ENCODE measurements around the gene VAV1. TPM values are rescaled to one million over a fixed set of nuclear protein-coding genes. Genes with fewer than 3 reads are reported as not detected.

The VAV1 gene
- total and polyA plus RNA-seq, 9 of the 15 experiments (the other 6 are each of a cell fraction or from before 2014, with no cell fraction given) = 0.46 to 20.1 (median 11.1) TPM

DNA sequence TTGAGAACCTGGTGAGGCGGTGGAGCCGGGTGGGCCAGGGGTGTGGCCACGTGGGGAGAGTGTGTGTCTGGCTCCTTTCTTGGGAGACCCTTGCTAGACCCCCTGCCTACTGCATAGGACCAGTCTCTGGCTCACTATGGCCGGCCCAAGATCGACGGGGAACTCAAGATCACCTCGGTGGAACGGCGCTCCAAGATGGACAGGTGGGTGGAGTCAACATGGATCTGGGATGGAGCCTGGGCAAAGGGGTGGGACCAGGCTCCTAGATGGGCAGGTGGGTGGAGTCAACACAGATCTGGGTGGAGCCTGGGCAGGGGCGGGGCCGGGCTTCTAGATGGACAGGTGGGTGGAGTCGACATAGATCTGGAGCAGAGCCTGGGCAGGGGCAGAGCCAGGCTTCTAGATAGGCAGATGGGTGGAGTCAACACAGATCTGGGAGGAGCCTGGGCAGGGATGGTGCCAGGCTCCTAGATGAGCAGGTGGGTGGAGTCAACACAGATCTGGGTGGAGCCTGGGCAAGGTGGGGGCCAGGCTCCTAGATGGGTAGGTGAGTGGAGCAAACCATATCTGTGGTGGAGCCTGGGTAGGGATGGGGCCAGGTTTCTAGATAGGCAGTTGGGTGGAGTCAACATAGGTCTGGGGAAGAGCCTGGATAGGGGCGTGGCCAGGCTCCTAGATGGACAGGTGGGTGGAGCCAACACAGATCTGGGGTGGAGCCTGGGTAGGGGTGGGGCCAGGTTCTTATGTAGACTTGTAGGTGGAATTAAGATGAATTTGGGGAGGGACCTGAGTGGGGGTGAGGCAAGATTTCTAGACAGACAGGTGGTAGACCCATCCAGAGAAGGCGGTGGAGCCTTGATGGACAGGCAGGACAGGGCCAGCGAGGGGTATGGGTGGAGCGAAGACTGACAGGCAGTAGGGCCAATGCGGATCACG lies 56.5 kb downstream of the VAV1 start (continued):
- TF ChIP-seq, protein P1, sequence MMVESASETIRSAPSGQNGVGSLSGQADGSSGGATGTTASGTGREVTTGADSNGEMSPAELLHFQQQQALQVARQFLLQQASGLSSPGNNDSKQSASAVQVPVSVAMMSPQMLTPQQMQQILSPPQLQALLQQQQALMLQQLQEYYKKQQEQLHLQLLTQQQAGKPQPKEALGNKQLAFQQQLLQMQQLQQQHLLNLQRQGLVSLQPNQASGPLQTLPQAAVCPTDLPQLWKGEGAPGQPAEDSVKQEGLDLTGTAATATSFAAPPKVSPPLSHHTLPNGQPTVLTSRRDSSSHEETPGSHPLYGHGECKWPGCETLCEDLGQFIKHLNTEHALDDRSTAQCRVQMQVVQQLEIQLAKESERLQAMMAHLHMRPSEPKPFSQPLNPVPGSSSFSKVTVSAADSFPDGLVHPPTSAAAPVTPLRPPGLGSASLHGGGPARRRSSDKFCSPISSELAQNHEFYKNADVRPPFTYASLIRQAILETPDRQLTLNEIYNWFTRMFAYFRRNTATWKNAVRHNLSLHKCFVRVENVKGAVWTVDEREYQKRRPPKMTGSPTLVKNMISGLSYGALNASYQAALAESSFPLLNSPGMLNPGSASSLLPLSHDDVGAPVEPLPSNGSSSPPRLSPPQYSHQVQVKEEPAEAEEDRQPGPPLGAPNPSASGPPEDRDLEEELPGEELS (CRISPR knock-in tag; IDR thresholded peaks at IDR 0.05; ENCODE audit: borderline replicate concordance) = 0 out of 2 replicates have a peak, but pooled peaks have one; percentile 30
- TF ChIP-seq CSDE1 (IDR thresholded peaks at IDR 0.05) (no peak), MBD2 (IDR thresholded peaks at IDR 0.05; ENCODE audit: borderline replicate concordance, low read depth) (0 out of 2 replicates have a peak, but pooled peaks have one; percentile 25), CTBP1 (IDR thresholded peaks at IDR 0.05; ENCODE audit: borderline replicate concordance) (peak; percentile 63; the same call in 1 of the 2 replicates), ARNT (IDR thresholded peaks at IDR 0.05) (peak in 1 of 2 experiments; percentile 99; a peak in 2 of 4 replicates), PHF20 (IDR thresholded peaks at IDR 0.05; ENCODE audit: partially characterized antibody) (no peak), SRF (CRISPR knock-in tag; IDR thresholded peaks at IDR 0.05) (0 out of 4 replicates have a peak, but pooled peaks of 1 of the 2 experiments have one; percentile 17), TCF7L2 (IDR thresholded peaks at IDR 0.05; ENCODE audit: low read depth, low read length) (peak; percentile 46; the same call in 1 of the 2 replicates), MAZ (CRISPR knock-in tag; conservative IDR thresholded peaks at IDR 0.05 in 1 of 2, IDR thresholded peaks at IDR 0.05 in 1 of 2) (peak; percentile 27 to 65; a peak in 1 of 4 replicates), FOXA3 (CRISPR knock-in tag; conservative IDR thresholded peaks at IDR 0.05 in 1 of 2, IDR thresholded peaks at IDR 0.05 in 1 of 2) (0 out of 4 replicates have a peak, but pooled peaks of 1 of the 2 experiments have one; percentile 11), XRCC5 (IDR thresholded peaks at IDR 0.05; ENCODE audit: low read depth, low read length) (0 out of 2 replicates have a peak, but pooled peaks have one; percentile 30), MEIS2 (IDR thresholded peaks at IDR 0.05; ENCODE audit: partially characterized antibody) (peak; percentile 57), ZBTB7A (IDR thresholded peaks at IDR 0.05; ENCODE audit: borderline replicate concordance, control insufficient read depth, low read depth, low read length) (peak; percentile 44; the same call in 1 of the 2 replicates), TOE1 (IDR thresholded peaks at IDR 0.05; ENCODE audit: borderline replicate concordance) (no peak), TOE1 (CRISPR knock-in tag; IDR thresholded peaks at IDR 0.05; ENCODE audit: borderline replicate concordance, low read depth) (no peak)
- TF ChIP-seq, protein P2, sequence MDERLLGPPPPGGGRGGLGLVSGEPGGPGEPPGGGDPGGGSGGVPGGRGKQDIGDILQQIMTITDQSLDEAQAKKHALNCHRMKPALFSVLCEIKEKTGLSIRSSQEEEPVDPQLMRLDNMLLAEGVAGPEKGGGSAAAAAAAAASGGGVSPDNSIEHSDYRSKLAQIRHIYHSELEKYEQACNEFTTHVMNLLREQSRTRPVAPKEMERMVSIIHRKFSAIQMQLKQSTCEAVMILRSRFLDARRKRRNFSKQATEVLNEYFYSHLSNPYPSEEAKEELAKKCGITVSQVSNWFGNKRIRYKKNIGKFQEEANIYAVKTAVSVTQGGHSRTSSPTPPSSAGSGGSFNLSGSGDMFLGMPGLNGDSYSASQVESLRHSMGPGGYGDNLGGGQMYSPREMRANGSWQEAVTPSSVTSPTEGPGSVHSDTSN (CRISPR knock-in tag; IDR thresholded peaks at IDR 0.05; ENCODE audit: low read depth) = peak; percentile 38; the same call in 1 of the 2 replicates
- TF ChIP-seq, protein P2 (tag; conservative IDR thresholded peaks at IDR 0.05; ENCODE audit: low read depth) = peak; percentile 58
- TF ChIP-seq, protein P3, sequence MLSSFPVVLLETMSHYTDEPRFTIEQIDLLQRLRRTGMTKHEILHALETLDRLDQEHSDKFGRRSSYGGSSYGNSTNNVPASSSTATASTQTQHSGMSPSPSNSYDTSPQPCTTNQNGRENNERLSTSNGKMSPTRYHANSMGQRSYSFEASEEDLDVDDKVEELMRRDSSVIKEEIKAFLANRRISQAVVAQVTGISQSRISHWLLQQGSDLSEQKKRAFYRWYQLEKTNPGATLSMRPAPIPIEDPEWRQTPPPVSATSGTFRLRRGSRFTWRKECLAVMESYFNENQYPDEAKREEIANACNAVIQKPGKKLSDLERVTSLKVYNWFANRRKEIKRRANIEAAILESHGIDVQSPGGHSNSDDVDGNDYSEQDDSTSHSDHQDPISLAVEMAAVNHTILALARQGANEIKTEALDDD (IDR thresholded peaks at IDR 0.05) = peak; percentile 66
- TF ChIP-seq, protein P4, sequence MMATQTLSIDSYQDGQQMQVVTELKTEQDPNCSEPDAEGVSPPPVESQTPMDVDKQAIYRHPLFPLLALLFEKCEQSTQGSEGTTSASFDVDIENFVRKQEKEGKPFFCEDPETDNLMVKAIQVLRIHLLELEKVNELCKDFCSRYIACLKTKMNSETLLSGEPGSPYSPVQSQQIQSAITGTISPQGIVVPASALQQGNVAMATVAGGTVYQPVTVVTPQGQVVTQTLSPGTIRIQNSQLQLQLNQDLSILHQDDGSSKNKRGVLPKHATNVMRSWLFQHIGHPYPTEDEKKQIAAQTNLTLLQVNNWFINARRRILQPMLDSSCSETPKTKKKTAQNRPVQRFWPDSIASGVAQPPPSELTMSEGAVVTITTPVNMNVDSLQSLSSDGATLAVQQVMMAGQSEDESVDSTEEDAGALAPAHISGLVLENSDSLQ (IDR thresholded peaks at IDR 0.05) = peak; percentile 95

Data from K562 (cell line).